ENCODE results near the gene EXOC4.
"Not testable (repeated sequence)": the region's sequence is repeated elsewhere in the genome, so short reads cannot be mapped to it uniquely, and the experiment has no call there.

The EXOC4 gene

DNA sequence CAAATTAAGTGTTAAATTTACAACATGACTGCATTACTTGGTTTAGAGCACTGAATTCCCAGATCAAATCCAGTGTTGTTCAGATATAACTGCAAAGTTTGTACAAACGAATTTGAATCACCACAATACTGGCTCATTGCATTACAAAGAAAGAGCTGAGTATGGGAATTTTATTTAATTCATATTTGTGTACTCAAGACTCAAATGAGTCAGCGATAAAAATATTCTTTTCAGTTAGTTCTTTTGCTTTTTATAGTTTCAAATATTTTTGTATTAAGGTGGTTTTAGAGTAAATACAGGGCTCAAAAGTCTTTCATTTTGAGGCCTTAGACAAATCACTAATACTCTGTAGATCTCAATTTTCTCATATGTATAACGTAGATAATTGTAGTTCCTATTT lies 805.6 kb downstream of the EXOC4 start:
- H3K4me1 Mint-ChIP-seq = no peaks in the 10 kb centered on the region
- no peaks in the 10 kb centered on the region for H3K36me3 Mint-ChIP-seq
- DNase-seq (ENCODE audit: low spot score in 2 of 2) (no peak), ATAC-seq (no peak)
- H3K4me3 Mint-ChIP-seq = no peak overlapping the region
- H3K27ac Mint-ChIP-seq = no peak overlapping the region
- no peaks in the 10 kb centered on the region for H3K9me3 Mint-ChIP-seq

DNA sequence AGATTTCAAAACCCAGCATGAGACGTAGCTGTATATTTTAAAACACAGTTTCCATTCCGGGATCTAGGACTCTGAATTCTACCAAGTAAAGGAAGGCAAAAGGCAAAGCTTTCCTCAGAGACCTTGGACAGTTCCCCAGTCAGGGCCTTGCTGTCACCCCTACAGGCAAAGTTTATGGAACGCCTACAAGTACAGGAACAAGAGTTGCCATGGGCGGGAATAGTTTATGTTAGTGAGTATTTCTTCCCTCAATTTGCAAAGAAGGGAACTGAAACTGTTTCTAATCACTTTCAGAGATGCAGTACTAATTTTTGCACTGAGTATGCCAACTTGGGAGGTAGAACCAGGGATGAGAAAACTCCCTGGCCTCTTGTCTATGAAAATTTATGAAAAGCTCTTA lies 806.1 kb downstream of the EXOC4 start:
- Mint-ChIP-seq H3K4me1 (no peaks in the 10 kb centered on the region), H3K4me3 (no peak overlapping the region), H3K9me3 (no peaks in the 10 kb centered on the region), H3K27ac (no peak overlapping the region), H3K36me3 (no peaks in the 10 kb centered on the region)
- no peak for DNase-seq (ENCODE audit: low spot score in 2 of 2)
- ATAC-seq = no peak

DNA sequence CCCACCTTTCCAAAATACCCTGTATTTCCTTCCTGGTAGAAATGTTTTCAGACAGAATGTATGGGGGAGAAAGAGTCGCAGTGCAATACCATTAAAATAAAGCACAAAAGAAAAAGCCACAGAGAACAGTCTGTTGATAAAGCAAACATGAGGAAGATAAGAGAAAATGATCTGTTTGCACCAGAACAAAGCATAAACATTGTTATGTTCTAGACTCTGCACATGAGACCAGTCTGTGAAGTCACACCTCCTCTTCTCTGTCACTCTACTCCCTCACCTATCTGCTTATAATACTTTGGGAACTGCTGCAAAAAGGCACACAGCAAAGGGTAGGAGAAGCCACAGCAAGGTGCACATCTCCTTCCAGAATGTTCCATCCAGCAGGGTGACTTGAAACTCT lies 807.0 kb downstream of the EXOC4 start:
- Mint-ChIP-seq H3K9me3 (no peaks in the 10 kb centered on the region), H3K4me1 (no peaks in the 10 kb centered on the region), H3K27ac (no peak overlapping the region), H3K4me3 (no peak overlapping the region), H3K36me3 (no peaks in the 10 kb centered on the region)
- DNase-seq (ENCODE audit: low spot score in 2 of 2) (no peak), ATAC-seq (no peak)

DNA sequence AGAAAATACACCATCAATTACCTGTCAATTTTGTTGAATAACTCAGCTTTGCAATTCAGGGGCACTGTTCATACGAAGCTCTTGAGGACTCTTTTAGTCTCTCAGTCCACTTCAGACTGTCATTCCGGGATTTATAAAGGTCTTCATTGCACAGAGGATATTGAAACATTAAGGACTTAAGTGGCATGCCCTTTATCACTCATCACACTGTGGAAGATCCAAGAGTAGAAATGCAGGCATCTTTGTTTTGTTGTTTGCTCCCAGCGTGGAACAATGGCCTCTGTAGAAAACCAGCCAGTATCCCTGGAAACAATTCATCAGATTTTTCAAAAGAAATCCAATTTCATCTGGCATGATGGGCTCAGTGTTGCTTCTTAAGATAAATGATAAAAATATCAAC lies 808.0 kb downstream of the EXOC4 start:
- H3K36me3 Mint-ChIP-seq = no peaks in the 10 kb centered on the region
- no peak for DNase-seq (ENCODE audit: low spot score in 2 of 2)
- H3K27ac Mint-ChIP-seq = no peak overlapping the region
- no peaks in the 10 kb centered on the region for H3K9me3 Mint-ChIP-seq
- no peak for ATAC-seq
- H3K4me1 Mint-ChIP-seq = no peaks in the 10 kb centered on the region
- no peak overlapping the region for H3K4me3 Mint-ChIP-seq

DNA sequence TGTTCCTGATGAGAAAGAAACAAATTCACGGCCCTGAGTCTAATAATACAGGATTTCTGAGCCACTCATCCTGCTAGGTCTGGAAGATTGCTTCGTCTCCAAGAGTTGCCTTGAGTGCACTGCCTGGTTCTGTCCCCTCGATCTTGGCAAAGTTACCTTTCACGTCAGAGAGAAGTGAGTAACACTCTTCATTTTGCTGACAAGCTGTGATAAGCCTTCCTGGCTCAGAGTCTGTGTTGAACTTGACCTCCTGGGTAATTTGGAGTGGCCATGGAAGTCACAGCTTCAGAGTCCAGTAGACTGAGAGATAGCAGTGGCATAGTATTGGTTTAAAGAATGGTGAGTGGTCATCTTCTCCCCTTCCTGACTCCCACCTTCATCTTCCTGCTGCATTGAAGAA lies 809.6 kb downstream of the EXOC4 start:
- H3K9me3 Mint-ChIP-seq = no peaks in the 10 kb centered on the region
- no peaks in the 10 kb centered on the region for H3K4me1 Mint-ChIP-seq
- no peak overlapping the region for H3K4me3 Mint-ChIP-seq
- H3K27ac Mint-ChIP-seq = no peak overlapping the region
- ATAC-seq = no peak
- H3K36me3 Mint-ChIP-seq = no peaks in the 10 kb centered on the region
- DNase-seq (ENCODE audit: low spot score in 2 of 2) = no peak

DNA sequence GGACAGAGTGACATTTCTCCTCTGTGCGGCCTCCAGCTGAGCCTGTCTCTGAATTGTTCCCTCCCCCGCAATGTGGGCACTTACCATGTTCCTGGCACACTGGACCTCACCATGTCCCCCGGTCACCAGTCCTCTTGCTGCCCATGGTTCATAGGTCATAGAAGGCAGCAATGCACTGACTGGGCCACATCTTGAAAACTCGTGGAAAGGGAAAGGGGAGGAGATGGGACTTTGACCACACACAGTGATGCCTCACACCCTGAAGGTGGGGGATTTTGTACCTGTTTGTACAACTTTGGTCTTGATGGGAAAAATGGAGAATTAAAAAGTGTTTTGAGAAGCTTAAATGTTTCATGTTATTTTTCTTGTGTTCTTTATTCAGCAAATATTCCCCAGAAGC lies 812.5 kb downstream of the EXOC4 start:
- DNase-seq (ENCODE audit: low spot score in 2 of 2) = no peak
- no peaks in the 10 kb centered on the region for H3K4me1 Mint-ChIP-seq
- H3K27ac Mint-ChIP-seq = no peak overlapping the region
- ATAC-seq = no peak
- H3K36me3 Mint-ChIP-seq = no peaks in the 10 kb centered on the region
- no peaks in the 10 kb centered on the region for H3K9me3 Mint-ChIP-seq
- no peak overlapping the region for H3K4me3 Mint-ChIP-seq

DNA sequence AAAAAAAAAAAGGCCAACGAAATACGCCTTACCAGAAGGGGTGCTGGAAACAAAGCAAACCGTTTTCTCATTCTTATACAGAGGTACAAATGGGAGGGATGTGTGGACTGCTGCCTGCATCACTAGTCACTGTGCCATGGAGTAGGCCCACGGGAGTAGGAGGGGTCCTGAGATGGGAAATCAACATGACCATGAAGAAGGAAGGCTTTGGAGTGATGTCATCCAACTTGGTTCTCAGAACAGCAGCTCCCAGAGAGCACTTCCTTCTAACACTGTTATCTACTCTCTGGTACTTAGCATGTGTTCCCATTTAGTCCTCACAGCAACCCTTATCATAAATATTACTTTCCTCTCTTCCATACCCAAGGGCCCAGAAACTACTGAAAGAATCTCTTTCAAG lies 814.3 kb downstream of the EXOC4 start:
- H3K36me3 Mint-ChIP-seq = no peaks in the 10 kb centered on the region
- H3K4me3 Mint-ChIP-seq = no peak overlapping the region
- ATAC-seq = no peak
- no peaks in the 10 kb centered on the region for H3K9me3 Mint-ChIP-seq
- H3K4me1 Mint-ChIP-seq = peaks cover 6% of the 10 kb centered on the region
- H3K27ac Mint-ChIP-seq = no peak overlapping the region
- no peak for DNase-seq (ENCODE audit: low spot score in 2 of 2)

DNA sequence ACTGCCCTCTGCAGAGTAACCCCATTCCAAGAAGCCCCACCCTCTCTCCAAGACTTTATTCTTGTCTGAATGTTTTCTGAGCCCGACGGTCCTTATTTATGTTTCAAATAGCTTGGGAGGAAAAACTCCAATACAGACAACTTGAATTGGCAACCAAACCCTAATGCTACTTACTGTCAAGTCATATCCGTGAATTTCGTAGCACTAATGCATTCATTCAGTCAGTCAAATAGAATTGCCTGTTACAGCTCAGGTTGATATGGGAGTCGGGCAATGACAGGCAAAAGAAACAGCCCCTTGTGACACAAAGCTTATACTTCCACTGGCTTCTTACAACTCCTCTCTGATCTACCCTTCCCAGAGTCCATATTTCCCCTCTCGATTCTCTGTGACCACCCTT lies 815.8 kb downstream of the EXOC4 start:
- peaks cover 6% of the 10 kb centered on the region for H3K4me1 Mint-ChIP-seq
- H3K27ac Mint-ChIP-seq = no peak overlapping the region
- DNase-seq (ENCODE audit: low spot score in 2 of 2) (no peak), ATAC-seq (no peak)
- H3K36me3 Mint-ChIP-seq = no peaks in the 10 kb centered on the region
- H3K9me3 Mint-ChIP-seq = no peaks in the 10 kb centered on the region
- H3K4me3 Mint-ChIP-seq = no peak overlapping the region

DNA sequence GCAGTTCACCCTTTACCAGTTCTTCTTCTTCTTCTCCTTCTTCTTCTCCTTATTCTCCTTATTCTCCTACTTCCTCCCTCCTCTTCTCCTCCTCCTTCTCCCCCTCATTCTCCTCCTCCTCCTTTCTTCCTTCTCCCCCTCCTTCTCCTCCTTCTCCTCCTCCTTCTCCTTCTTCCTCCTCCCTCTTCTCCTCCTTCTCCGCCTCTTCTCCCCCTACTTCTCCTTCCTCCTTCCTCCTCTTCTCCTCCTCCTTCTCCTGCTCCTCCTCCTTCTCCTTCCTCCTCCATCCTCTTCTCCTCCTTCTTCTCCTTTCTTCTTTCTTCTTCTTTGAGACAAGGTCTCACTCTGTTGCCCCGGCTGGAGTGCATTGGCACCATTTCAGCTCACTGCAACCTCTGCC lies 816.3 kb downstream of the EXOC4 start:
- H3K4me1 Mint-ChIP-seq = peaks cover 6% of the 10 kb centered on the region
- ATAC-seq = no peak
- no peak overlapping the region for H3K4me3 Mint-ChIP-seq

DNA sequence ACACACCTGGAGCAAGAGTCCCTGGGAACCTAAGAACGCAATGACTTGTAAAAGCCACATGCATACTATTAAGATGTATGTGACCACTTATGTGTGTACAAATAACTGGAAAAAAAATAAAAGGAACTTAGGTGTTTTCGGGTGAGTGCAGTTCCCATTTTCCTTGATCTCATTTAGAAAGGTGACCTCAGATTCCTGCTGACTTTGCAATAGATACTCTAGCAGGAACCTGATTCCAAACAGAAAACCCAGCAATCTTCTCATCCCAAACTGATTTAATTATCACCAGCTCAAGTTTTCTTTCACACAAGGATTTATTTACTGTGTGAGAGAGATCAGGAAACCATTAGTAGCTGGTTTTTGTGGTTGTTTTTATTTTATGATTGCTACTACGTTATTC lies 817.8 kb downstream of the EXOC4 start:
- DNase-seq (ENCODE audit: low spot score in 2 of 2) = no peak
- Mint-ChIP-seq H3K4me1 (peaks cover 6% of the 10 kb centered on the region), H3K9me3 (peaks cover 5% of the 10 kb centered on the region), H3K36me3 (no peaks in the 10 kb centered on the region), H3K4me3 (no peak overlapping the region), H3K27ac (no peak overlapping the region)
- ATAC-seq = no peak

More for the DNA sequence above, 816.3 kb downstream of the EXOC4 start:
- Mint-ChIP-seq H3K27ac (no peak overlapping the region), H3K9me3 (no peaks in the 10 kb centered on the region), H3K36me3 (no peaks in the 10 kb centered on the region)
- DNase-seq (ENCODE audit: low spot score in 2 of 2) = no peak

DNA sequence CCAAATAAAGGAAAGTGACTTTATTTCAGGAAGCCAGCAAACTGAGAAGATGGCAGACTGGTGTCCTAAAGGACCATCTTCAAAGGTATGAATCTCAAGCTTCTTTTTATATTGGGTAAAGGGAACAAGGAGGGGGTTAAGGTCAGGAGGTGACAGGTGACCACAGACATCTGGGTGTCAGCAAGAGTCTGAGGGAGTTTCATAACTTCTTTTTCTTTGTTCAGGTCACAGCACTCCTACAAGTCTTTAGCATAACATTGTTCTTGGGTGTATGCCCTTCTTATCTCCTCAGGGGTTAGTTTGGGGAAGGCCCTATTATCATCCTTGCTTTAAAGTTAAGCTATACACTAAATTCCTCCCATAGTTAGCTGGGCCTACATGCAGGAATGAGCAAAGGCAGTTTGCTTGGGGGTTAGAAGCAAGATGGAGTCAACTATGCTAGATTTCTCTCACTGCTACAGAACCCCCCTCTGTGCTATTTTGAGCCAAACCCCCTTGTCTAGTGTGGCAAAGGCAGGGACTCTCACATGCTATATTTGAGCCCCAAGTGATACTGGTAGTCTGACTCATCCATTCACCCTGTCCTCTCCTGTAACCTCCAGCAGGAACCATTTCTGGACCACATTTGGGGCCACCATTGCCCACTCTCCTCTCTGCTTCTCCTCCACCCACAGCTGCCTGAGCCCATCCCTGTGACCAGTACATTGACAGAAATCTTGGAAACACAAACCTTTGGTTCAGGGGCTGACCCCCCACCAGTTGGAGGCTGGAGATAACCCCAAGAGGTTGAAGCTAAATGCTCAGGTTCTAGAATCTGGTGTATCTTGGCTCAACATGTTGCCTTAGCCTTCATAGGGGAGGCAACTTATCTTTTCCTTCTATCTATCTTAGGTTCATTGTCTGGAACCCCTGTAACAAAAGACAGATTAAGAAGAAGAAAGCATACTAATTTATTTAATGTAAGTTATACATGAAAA lies 818.8 kb downstream of the EXOC4 start:
- H3K36me3 Mint-ChIP-seq = no peaks in the 10 kb centered on the region
- no peak overlapping the region for H3K27ac Mint-ChIP-seq
- ATAC-seq = peak; percentile 62
- no peak for DNase-seq (ENCODE audit: low spot score in 2 of 2)
- H3K4me3 Mint-ChIP-seq = no peak overlapping the region
- H3K4me1 Mint-ChIP-seq = peaks cover 6% of the 10 kb centered on the region
- H3K9me3 Mint-ChIP-seq = peaks cover 7% of the 10 kb centered on the region

DNA sequence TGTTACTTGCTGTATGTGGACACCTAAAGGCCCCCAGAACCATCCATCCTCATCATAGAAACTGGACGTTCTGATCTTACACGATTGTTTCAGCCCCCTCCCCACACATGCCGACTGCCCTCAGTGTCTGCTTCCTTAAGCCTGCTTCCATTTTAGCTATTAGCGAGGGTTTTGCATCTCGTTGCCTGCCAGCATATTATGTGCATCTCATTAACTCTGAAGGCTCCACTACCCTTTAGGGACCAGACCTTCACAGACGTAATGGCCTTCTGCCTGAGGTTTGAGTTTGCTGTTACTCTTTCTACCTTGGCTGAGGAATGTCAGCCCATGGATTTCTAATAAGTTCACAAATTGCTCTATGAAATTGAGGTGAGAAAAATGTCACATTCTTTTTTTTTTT lies 820.4 kb downstream of the EXOC4 start:
- Mint-ChIP-seq H3K4me1 (peaks cover 6% of the 10 kb centered on the region), H3K4me3 (no peak overlapping the region), H3K36me3 (no peaks in the 10 kb centered on the region), H3K9me3 (peaks cover 7% of the 10 kb centered on the region), H3K27ac (no peak overlapping the region)
- DNase-seq (ENCODE audit: low spot score in 2 of 2) (no peak), ATAC-seq (no peak)

DNA sequence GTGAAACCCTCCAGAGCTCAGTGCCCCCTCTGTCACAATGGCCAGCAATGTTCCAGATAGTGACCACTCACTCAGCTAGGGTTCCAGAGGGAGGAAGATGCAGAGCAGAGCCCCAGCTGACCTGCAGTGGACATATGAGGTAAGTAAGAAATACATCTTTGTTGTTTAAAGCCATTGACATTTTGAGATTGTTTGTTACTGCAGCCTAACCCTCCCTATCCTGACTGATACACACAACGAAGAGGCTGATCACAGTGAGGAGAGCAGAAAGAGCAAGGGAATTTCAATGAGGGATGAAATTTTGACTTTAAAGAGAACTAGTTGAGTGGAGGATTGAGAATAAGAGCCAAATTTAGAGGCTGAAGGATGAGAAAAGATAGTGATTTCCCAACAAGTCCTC lies 822.9 kb downstream of the EXOC4 start:
- DNase-seq (ENCODE audit: low spot score in 2 of 2) (no peak), ATAC-seq (no peak)
- Mint-ChIP-seq H3K9me3 (peaks cover 7% of the 10 kb centered on the region), H3K27ac (no peak overlapping the region), H3K36me3 (no peaks in the 10 kb centered on the region), H3K4me3 (no peak overlapping the region), H3K4me1 (peaks cover 6% of the 10 kb centered on the region)

DNA sequence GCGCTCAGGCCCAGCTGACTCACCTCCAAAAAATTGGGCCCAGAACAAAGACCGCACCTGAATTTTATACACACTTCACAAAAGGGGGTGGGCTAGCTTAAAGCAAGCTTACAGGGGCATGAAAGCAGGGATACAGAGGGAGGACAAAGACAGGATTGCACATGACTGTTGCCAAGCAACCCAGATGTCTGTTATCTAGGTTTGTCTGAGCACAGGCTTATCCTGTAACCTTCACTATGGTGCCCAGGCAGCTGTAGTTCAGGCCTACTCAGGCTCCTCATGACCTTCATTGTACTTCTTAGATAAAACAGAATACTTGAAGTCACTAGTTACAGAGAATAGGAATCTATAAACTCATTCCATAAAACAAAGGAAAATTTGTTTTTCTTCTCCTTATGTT lies 824.7 kb downstream of the EXOC4 start:
- H3K4me3 Mint-ChIP-seq; H3K36me3 Mint-ChIP-seq; ATAC-seq; DNase-seq (ENCODE audit: low spot score in 2 of 2); H3K27ac Mint-ChIP-seq; H3K9me3 Mint-ChIP-seq; H3K4me1 Mint-ChIP-seq: not testable (repeated sequence)

DNA sequence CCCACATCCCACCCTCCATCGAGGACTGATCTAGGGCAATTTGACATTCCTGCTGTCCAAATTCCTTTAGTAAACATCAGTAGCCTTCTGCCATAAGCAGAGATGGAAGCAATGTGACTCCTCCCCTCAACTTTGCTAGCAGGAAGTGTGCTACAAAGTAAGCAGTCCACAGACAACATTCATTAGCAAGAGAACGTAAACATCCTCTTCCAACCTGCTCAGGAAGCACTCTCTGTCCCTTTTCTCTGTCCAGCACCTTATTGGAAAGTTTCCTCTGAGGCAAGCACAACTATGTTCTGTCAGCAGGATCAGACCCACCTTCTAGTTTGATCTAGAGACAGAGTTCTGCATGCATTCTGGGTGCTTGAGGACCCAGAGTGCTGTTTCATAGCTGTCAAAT lies 826.1 kb downstream of the EXOC4 start:
- no peaks in the 10 kb centered on the region for H3K4me1 Mint-ChIP-seq
- ATAC-seq = no peak
- H3K4me3 Mint-ChIP-seq = no peak overlapping the region
- H3K36me3 Mint-ChIP-seq = no peaks in the 10 kb centered on the region
- no peak overlapping the region for H3K27ac Mint-ChIP-seq
- H3K9me3 Mint-ChIP-seq = peaks cover 7% of the 10 kb centered on the region
- no peak for DNase-seq (ENCODE audit: low spot score in 2 of 2)

DNA sequence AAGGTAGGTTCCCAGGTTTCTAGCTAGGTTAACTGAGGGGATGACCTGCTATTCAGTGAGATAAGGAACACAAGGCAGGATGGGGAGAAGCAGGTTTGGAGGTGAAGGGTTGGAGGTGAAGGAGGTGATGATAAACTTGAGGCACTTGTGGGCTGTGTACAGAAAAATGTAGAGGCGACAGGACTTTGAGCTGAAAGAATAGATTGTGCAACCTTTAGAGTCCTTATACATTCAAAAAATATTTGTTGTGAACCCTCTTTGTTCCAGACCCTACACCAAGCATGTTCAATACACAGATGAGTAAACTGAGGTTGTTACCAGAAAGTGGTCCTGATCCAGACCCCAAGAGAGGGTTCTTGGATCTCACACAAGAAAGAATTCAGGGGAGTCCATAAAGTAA lies 828.8 kb downstream of the EXOC4 start:
- Mint-ChIP-seq H3K4me1 (no peaks in the 10 kb centered on the region), H3K9me3 (no peaks in the 10 kb centered on the region), H3K27ac (no peak overlapping the region), H3K4me3 (no peak overlapping the region), H3K36me3 (no peaks in the 10 kb centered on the region)
- ATAC-seq (no peak), DNase-seq (ENCODE audit: low spot score in 2 of 2) (no peak)

Measured in stimulated activated effector memory CD8-positive, alpha-beta T cell treated with anti-CD3 and anti-CD28 coated beads, Interleukin-12 subunit alpha, Interleukin-12 subunit beta, amount 100 ng/mL, for 72 hours (primary cell).